Chondrocyte (in vitro differentiated cells): Measurements from ENCODE around the gene LRP1-AS. TPM values are rescaled to one million over a fixed set of nuclear protein-coding genes. Genes with fewer than 3 reads are reported as not detected.
"Not testable (repeated sequence)": the region's sequence is repeated elsewhere in the genome, so short reads cannot be mapped to it uniquely, and the experiment has no call there.

Source experiments
- DNase-seq: peaks from one replicate; pipeline ENCODE4 v3.0.0; 2021; ENCODE audit warnings: mixed read lengths, low spot score
- H3K27ac Mint-ChIP-seq: one replicate; pipeline ENCODE4 v1.8.0; 2021; ENCODE audit warnings: mild to moderate bottlenecking, moderate library complexity, mixed read lengths; ENCODE audit not compliant: unreplicated experiment
- H3K27me3 Mint-ChIP-seq: 2 replicates; pipeline ENCODE4 v1.8.0; 2021; ENCODE audit warnings: low read depth, mixed read lengths
- H3K36me3 Mint-ChIP-seq: 2 replicates; pipeline ENCODE4 v1.8.0; 2021; ENCODE audit warnings: low read depth, mixed read lengths
- H3K4me1 Mint-ChIP-seq: 2 replicates; pipeline ENCODE4 v1.8.0; 2021; ENCODE audit warnings: low read depth, mild to moderate bottlenecking, mixed read lengths
- H3K4me3 Mint-ChIP-seq: one replicate; pipeline ENCODE4 v1.8.0; 2021; ENCODE audit warnings: mild to moderate bottlenecking, moderate library complexity, mixed read lengths; ENCODE audit not compliant: unreplicated experiment
- H3K9me3 Mint-ChIP-seq: 2 replicates; pipeline ENCODE4 v1.8.0; 2021; ENCODE audit warnings: low read depth, mixed read lengths
- CTCF ChIP-seq: fragments of 200-600 bp; sonication (generic); IDR thresholded peaks from 2 replicates; pipeline ENCODE4 v1.5.0; 2021; ENCODE audit warnings: antibody characterized with exemption, mild to moderate bottlenecking, moderate library complexity
- total RNA-seq: library from RNA; stranded (reverse); gene quantifications from 3 replicates; pipeline ENCODE4 v1.2.1, GENCODE V29; 2021

LRP1-AS gene
- total RNA-seq, 1 donor from 2014 or later: not detected

- H3K27ac Mint-ChIP-seq: peak overlapping the region; percentile 96
Observed at GRCh38 chr12:57127101-57127725, 20.2 kb downstream of the LRP1-AS start.

GRCh38 chr12:57126561-57126960 is 20.9 kb downstream of the LRP1-AS start:
- no peak for DNase-seq
- Mint-ChIP-seq H3K27ac (peak overlapping the region; percentile 96), H3K4me1 (peaks cover 36% of the 10 kb centered on the region), H3K36me3 (no peaks in the 10 kb centered on the region), H3K4me3 (peak overlapping the region; percentile 87), H3K27me3 (no peaks in the 10 kb centered on the region), H3K9me3 (no peaks in the 10 kb centered on the region)
- TF ChIP-seq CTCF: no peak

More at GRCh38 chr12:57127101-57127725, 20.2 kb downstream of the LRP1-AS start:
- Mint-ChIP-seq H3K4me1 (peaks cover 42% of the 10 kb centered on the region), H3K27me3 (no peaks in the 10 kb centered on the region), H3K4me3 (peak overlapping the region; percentile 87), H3K9me3 (no peaks in the 10 kb centered on the region), H3K36me3 (no peaks in the 10 kb centered on the region)
- no peak for DNase-seq
- peak; percentile 71 for TF ChIP-seq CTCF

- DNase-seq: no peak
- Mint-ChIP-seq H3K4me3 (no peak overlapping the region), H3K9me3 (no peaks in the 10 kb centered on the region), H3K36me3 (no peaks in the 10 kb centered on the region), H3K27ac (no peak overlapping the region), H3K4me1 (peaks cover 31% of the 10 kb centered on the region), H3K27me3 (no peaks in the 10 kb centered on the region)
- no peak for TF ChIP-seq CTCF
Observed at GRCh38 chr12:57126061-57126460, 21.4 kb downstream of the LRP1-AS start.

- peak; percentile 94 for TF ChIP-seq CTCF
- DNase-seq: no peak
- H3K4me1 Mint-ChIP-seq: peaks cover 20% of the 10 kb centered on the region
- H3K4me3 Mint-ChIP-seq: no peak overlapping the region
- no peaks in the 10 kb centered on the region for H3K9me3 Mint-ChIP-seq
- H3K27me3 Mint-ChIP-seq: no peaks in the 10 kb centered on the region
- no peak overlapping the region for H3K27ac Mint-ChIP-seq
- H3K36me3 Mint-ChIP-seq: no peaks in the 10 kb centered on the region
Observed at GRCh38 chr12:57124261-57124877, 23.1 kb downstream of the LRP1-AS start.

- DNase-seq: no peak
- no peaks in the 10 kb centered on the region for H3K9me3 Mint-ChIP-seq
- H3K27ac Mint-ChIP-seq: no peak overlapping the region
- H3K4me3 Mint-ChIP-seq: no peak overlapping the region
- H3K36me3 Mint-ChIP-seq: no peaks in the 10 kb centered on the region
- H3K27me3 Mint-ChIP-seq: no peaks in the 10 kb centered on the region
- peaks cover 26% of the 10 kb centered on the region for H3K4me1 Mint-ChIP-seq
- TF ChIP-seq CTCF: no peak
Observed at GRCh38 chr12:57123813-57124212, 23.6 kb downstream of the LRP1-AS start.

GRCh38 chr12:57120718-57121117 is 26.7 kb downstream of the LRP1-AS start:
- H3K4me3 Mint-ChIP-seq, H3K36me3 Mint-ChIP-seq, DNase-seq, H3K27me3 Mint-ChIP-seq, H3K9me3 Mint-ChIP-seq, H3K27ac Mint-ChIP-seq: not testable (repeated sequence)
- peaks cover 19% of the 10 kb centered on the region for H3K4me1 Mint-ChIP-seq
